GM12801 (cell line): Measurements from ENCODE around the gene TK1.

Experiments
- TF ChIP-seq, protein P1 (sequence below): IDR thresholded peaks from one replicate; pipeline ENCODE4 v1.5.1; 2011; ENCODE audit warnings: control low read depth; ENCODE audit not compliant: insufficient read length; ENCODE audit errors: extremely low read depth

TK1 gene

DNA sequence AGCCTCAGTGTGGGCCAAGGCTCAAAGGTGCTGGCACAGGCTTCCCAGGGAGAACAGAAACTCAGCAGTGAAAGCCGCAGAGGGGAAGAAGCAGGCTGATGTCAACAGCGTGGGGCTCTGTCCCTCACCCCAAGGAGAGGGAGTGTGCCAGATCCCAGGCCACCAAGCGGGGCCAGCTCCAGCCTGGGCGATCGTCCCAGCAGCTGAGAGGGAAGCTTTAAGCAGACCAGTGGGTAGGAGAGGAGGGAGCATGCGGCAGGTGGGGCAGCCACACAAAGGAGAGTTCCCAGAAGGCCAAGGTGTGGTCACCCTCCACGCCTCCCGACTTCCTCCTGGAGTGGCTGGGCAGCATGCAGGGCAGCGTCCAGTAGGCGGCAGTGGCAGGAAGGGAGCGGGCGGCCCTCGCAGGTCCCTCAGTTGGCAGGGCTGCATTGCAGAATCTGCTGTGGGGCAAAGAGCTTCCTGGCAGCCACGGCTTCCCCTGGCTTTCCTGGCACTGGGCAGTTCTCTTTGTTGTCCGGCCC lies 12.4 kb downstream of the TK1 start:
- TF ChIP-seq, protein P1, sequence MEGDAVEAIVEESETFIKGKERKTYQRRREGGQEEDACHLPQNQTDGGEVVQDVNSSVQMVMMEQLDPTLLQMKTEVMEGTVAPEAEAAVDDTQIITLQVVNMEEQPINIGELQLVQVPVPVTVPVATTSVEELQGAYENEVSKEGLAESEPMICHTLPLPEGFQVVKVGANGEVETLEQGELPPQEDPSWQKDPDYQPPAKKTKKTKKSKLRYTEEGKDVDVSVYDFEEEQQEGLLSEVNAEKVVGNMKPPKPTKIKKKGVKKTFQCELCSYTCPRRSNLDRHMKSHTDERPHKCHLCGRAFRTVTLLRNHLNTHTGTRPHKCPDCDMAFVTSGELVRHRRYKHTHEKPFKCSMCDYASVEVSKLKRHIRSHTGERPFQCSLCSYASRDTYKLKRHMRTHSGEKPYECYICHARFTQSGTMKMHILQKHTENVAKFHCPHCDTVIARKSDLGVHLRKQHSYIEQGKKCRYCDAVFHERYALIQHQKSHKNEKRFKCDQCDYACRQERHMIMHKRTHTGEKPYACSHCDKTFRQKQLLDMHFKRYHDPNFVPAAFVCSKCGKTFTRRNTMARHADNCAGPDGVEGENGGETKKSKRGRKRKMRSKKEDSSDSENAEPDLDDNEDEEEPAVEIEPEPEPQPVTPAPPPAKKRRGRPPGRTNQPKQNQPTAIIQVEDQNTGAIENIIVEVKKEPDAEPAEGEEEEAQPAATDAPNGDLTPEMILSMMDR = no peak

DNA sequence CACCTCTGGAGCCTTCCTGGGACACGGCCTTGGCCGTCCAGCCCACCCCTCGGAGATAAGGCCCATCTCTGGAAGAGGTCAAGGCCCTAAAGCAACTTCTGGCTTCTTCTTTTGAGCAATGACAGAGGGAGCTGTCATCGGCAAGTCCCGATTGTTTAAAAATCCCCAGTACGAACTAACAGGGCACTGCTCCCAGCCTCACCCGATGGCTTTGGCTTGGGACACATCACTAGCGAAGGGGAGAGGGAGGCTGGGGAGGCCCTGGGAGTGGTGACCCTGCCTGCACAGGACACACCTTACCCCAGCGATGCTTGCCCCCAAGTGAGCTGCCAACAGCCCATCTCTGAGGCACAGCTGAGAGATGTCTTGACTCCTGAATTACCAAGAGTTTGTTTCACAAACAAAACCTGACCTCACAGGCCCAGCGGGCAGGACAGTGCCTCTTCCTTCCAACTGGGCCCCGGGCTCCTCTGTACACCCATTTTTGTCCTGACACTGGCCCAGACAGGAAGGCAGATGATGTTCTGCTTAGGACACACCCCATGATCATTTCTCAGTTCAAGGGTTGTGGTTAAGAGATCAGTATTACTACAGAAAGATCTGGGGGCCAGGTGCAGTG lies 13.6 kb downstream of the TK1 start:
- TF ChIP-seq, protein P1 = no peak

DNA sequence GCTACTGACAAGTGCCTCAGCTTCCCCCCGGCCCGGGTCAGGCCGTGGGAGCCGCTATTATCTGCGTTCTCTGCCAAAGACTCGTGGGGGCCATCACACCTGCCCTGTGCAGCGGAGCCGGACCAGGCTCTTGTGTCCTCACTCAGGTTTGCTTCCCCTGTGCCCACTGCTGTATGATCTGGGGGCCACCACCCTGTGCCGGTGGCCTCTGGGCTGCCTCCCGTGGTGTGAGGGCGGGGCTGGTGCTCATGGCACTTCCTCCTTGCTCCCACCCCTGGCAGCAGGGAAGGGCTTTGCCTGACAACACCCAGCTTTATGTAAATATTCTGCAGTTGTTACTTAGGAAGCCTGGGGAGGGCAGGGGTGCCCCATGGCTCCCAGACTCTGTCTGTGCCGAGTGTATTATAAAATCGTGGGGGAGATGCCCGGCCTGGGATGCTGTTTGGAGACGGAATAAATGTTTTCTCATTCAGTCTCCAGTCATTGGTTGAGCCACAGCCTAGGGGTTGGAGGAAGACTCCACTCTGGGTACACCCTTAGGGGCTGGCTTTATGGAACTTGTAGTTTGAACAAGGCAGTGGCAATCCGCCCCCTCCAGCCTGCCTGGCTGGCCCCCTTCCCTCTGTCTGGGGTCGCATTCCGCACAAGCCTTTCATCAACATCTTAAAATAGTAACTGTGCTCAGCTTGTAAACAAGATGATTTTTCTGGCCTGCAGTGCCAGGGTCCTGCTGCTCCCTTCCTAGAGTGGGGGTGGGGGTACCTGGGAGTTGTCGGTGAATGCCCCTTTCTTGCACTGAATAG lies 14.4 kb downstream of the TK1 start:
- TF ChIP-seq, protein P1 = no peak

DNA sequence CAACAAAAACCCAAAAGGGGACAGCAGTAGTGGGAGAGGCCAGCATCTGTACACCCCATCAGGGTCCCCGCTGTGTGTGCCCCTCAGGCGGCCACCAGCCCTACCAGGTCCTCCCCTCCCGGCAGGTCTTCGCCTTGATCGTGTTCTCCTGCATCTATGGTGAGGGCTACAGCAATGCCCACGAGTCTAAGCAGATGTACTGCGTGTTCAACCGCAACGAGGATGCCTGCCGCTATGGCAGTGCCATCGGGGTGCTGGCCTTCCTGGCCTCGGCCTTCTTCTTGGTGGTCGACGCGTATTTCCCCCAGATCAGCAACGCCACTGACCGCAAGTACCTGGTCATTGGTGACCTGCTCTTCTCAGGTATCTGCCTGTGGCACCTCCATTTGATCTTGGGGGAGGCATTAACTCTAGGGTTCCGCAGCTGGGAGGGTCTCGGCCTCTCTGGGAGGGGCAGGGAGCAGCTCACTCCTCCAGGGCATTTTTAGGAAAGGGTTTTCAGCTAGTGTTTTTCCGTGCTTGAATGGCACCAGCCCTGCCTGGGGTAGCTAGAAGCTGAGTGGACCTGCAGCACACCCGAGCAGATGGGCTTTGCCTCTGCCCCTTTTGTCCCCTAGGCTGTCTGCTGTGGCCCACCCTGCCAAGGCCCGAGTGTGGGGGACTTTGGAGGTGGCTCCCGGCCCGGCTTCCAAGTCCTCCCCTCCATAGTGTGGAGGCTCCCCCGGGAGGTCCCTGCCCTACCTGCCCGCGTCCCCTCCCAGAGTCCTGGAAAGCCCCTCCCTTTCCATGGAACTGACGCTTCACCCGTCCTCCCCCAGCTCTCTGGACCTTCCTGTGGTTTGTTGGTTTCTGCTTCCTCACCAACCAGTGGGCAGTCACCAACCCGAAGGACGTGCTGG lies 15.9 kb downstream of the TK1 start:
- TF ChIP-seq, protein P1 = no peak

DNA sequence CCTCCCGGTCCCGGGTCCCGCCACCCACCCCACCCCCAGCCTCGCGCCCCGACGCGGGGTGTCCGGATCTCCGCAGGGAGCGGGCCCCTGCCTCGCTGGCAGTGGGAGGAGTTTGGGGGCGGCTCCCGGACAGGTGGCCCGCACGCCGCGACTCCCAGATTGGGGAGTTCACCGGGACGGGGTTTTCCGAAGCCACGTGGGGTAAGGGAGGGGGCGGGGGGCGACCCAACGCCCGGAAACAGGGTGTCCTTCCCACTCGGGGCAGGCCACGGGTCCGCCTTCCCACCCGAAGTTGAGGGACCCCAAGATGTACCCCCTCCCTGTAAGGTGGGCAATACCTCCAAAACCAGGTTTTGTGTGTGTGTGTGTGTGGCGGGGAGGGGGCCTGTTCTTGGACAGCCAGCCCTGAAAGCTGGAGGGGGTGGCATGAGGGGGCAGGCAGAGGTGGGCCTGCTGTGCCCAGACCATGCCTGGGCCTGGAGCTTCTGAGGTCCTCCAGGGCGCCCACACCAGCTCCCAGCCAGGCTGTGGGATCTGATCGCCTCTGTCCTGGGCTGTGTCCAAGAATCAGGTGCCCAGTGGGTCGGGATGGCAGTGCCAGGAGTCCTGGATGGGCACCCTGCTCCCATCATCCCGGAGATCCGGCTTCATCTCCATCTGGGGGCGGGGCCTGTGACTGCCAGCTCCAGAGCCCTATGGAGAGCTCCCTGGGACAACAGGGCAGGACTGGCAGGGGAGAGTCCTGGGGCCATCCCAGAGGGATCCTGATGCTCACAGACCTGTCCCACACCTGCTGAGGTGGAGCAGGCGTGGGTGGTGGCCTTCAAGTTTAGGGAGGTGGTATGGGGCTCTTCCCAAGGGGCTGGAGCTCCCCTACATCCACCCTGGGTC lies 17.7 kb downstream of the TK1 start:
- TF ChIP-seq, protein P1 = no peak

DNA sequence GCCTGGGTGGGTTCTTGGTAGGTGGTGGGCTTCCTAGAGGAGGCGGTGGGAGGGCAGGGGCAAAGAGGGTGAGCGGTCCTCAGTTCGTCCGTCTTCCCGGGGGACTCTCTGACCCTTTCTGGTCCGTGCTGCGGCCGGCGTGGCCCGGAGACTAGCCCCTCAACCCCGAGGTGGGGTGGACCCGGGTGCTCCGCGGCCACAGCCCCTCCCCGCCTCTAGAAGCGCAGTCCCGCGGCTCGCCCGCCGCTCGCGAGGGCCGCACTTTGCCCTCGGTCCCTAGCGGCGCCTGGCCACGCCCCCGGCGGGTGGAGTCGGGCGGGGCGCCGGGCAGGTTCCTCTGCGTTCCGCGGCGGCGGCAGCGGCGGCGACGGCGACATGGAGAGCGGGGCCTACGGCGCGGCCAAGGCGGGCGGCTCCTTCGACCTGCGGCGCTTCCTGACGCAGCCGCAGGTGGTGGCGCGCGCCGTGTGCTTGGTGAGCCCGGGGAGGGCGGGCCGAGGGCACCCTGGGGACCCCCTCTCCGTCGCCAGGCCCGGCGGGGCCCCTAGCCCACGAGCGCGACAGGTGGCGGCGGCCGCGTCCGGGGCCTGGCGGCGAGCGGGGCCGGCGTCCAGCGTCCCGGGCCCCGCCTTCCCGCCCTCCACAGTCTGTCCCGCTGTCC lies 18.5 kb downstream of the TK1 start, which contains the start of gene SYNGR2:
TSS of gene SYNGR2 (plus strand) at position 340 of the 661 bp plus-strand sequence. CDS start at position 376, 36 bp downstream.
- TF ChIP-seq, protein P1 = no peak
